ENCODE measurements around the gene ANKRD34B.
"Not testable (repeated sequence)": the region's sequence is repeated elsewhere in the genome, so short reads cannot be mapped to it uniquely, and the experiment has no call there.

Gene ANKRD34B

DNA sequence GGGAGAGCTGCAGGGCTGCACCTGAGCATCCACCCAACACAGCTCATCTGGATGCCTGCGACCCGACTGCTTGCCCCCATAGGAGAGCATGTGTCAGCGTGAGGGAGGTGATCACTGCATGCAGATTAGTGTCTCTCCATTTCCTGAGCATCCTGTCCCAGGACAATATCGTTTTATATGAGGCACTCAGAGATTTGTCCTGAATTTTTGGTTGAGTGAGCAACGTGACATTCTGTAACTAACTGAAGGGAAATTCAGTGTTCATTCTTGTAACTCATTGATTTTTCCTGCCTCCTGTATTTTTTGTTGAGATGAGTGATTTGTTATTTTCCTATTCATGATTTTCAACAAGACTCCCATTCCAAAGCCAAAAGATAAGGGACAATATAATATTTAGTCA, 20.7 kb upstream of the ANKRD34B start:
- TF ChIP-seq, protein P1, sequence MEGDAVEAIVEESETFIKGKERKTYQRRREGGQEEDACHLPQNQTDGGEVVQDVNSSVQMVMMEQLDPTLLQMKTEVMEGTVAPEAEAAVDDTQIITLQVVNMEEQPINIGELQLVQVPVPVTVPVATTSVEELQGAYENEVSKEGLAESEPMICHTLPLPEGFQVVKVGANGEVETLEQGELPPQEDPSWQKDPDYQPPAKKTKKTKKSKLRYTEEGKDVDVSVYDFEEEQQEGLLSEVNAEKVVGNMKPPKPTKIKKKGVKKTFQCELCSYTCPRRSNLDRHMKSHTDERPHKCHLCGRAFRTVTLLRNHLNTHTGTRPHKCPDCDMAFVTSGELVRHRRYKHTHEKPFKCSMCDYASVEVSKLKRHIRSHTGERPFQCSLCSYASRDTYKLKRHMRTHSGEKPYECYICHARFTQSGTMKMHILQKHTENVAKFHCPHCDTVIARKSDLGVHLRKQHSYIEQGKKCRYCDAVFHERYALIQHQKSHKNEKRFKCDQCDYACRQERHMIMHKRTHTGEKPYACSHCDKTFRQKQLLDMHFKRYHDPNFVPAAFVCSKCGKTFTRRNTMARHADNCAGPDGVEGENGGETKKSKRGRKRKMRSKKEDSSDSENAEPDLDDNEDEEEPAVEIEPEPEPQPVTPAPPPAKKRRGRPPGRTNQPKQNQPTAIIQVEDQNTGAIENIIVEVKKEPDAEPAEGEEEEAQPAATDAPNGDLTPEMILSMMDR (conservative IDR thresholded peaks at IDR 0.05) = no peak
- H3K27ac ChIP-seq = no peak overlapping the region

DNA sequence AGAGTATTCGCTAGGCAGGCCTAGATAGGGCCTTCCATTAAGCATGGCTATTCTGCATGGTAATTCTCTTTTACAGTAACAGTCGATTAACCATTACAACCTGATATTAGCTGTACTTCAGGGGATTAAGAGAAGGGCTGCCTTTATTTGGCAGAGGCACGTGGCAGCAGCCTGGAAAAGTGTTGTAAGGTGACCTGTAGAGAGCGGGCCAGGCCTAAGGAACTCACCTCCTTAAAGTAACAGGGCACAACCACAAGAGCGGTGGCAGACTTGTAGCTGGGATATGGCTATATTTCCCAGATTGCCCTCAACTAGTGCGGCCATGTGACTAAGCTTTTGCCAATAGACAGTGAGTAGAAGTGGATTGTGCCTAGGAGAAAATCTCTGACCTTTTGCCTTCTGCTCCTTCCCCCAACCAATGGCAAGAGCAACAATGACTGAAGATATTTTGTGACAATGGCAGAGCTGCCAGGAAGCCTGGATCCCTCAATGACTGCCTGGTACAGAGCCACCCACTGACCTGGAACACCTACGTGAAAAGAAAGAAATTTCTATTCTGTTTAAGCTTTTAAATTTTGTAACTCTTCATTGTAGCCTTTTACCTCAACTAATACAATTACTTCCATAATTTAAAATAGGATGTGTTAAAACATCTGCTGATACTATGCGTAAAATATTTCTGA, 18.9 kb upstream of the ANKRD34B start:
- TF ChIP-seq, protein P1 (conservative IDR thresholded peaks at IDR 0.05) = no peak
- no peak overlapping the region for H3K27ac ChIP-seq

DNA sequence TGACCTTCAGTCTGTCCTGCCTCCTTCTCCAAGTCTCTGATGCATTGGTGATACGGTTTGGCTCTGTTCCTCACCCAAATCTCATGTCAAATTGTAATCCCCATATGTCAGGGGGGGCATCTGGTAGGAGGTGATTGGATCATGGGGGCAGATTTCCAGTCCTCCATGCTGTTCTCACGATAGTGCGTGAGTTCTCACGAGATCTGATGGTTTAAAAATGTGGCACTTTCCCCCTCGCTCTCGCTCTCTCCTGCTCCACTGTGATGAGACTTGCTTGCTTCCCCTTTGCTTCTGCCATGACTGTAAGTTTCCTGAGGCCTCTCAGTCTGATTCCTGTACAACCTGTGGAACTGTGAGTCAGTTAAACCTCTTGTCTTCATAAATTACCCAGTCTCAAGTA, 14.7 kb upstream of the ANKRD34B start:
- no peak overlapping the region for H3K27ac ChIP-seq
- TF ChIP-seq, protein P1 (conservative IDR thresholded peaks at IDR 0.05) = no peak

DNA sequence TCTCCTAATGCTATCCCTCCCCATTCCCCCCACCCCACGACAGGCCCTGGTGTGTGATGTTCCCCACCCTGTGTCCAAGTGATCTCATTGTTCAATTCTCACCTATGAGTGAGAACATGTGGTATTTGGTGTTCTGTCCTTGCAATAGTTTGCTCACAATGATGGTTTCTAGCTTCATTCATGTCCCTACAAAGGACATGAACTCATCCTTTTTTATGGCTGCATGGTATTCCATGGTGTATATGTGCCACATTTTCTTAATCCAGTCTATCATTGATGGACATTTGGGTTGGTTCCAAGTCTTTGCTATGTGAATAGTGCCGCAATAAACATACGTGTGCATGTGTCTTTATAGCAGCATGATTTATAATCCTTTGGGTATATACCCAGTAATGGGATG, 10.2 kb upstream of the ANKRD34B start:
- H3K27ac ChIP-seq = not testable (repeated sequence)

DNA sequence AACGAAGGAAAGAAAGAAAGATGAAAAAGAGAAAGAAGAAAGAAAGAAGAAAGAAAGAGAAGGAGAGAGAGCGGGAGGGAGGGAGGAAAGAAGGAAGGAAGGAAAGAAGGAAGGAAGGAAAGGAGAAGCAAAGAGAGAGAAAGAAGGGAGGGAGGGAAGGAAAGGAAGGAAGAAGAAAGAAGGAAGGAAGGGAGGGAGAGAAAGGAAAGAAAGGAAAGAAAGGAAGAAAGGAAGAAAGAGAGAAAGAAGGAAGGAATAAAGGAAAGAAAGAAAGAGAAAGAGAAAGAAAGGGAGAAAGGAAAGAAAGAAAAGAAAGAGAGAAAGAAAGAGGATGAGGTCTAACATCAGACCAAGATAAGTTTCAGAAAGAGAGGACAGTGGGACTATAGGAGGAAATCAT, 9.0 kb upstream of the ANKRD34B start:
- TF ChIP-seq, protein P1 (conservative IDR thresholded peaks at IDR 0.05) = no peak
- H3K27ac ChIP-seq = no peak overlapping the region

DNA sequence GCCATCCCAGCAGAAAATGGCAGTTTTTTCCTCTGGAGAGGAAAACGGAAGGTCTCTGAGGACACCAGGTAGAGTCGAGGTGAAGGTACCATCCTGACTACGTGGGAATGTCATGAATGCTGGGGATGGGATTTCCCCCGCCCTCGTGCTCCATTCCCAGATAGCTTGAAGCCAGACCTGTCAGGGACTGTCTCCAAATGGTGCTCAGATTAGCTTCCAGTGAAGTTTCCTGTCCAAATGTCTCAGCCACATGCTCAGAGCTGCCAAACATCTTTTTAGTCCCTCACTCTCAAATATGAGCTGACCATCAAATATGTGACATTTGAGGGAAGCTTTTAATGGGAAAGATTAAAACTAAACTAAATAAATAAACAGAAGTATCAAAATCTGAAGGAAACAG, 7.6 kb upstream of the ANKRD34B start:
- no peak overlapping the region for H3K27ac ChIP-seq
- TF ChIP-seq, protein P1 (conservative IDR thresholded peaks at IDR 0.05) = no peak

DNA sequence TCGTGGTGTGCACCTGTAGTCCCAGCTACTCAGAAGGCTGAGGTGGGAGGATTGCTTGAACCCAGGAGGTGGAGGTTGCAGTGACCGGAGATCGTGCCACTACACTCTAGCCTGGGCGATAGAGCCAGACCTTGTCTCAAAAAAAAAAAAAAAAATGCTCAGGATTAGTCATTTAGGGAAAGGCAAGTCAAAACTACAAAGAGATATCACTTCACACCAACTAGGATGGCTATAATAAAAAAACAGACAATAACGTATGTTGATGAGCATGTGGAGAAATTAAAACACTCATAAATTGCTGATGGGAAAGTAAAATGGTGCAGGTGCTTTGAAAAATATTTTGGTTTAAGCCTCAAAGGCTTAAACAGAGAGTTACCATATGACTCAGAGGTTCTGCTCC, 6.3 kb upstream of the ANKRD34B start:
- TF ChIP-seq, protein P1 (conservative IDR thresholded peaks at IDR 0.05) = no peak
- no peak overlapping the region for H3K27ac ChIP-seq

DNA sequence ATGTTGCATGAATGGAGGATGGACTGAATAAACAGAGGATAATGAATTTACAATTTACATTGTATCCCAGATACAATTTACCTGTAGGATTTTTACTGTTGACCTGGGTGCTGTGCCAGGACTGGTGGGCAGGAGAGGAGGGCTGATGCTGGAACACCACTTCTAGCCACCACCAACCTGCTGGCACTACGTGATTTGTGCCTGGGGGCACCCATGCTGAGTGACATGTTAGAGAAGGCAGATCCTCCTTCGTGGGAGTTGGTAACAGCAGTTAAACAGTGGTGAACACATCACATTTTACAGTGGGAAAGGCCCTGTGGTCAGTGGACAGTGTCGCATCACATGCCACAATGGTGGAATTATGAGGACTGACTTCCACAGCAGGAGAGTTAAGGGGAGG, 3.0 kb upstream of the ANKRD34B start:
- no peak overlapping the region for H3K27ac ChIP-seq
- TF ChIP-seq, protein P1 (conservative IDR thresholded peaks at IDR 0.05) = no peak
